IMR-90 (cell line): ENCODE data around the gene WWP2.

Experiments
- CEBPB ChIP-seq: IDR thresholded peaks from 2 replicates; pipeline ENCODE4 v1.6.1; 2012; ENCODE audit warnings: low read depth, low read length, improper control_type of control experiment
- CTCF ChIP-seq: conservative IDR thresholded peaks from 2 replicates; pipeline ENCODE4 v1.5.1; 2012; ENCODE audit warnings: mild to moderate bottlenecking, low read depth, low read length, improper control_type of control experiment
- MAFK ChIP-seq: IDR thresholded peaks from 2 replicates; pipeline ENCODE4 v1.6.1; 2012; ENCODE audit warnings: low read depth, low read length, improper control_type of control experiment
- MAZ ChIP-seq: IDR thresholded peaks from 2 replicates; pipeline ENCODE4 v1.6.1; 2012; ENCODE audit warnings: low read depth, mild to moderate bottlenecking, low read length, improper control_type of control experiment, moderate library complexity, borderline replicate concordance
- MXI1 ChIP-seq: IDR thresholded peaks from 2 replicates; pipeline ENCODE4 v1.6.1; 2012; ENCODE audit warnings: low read depth, mild to moderate bottlenecking, low read length, moderate library complexity, borderline replicate concordance
- POLR2A ChIP-seq: IDR thresholded peaks from 2 replicates; pipeline ENCODE4 v1.6.1; 2012; ENCODE audit warnings: mild to moderate bottlenecking, low read depth, low read length
- RAD21 ChIP-seq: IDR thresholded peaks from 2 replicates; pipeline ENCODE4 v1.6.1; 2012; ENCODE audit warnings: low read length, improper control_type of control experiment
- RFX5 ChIP-seq: IDR thresholded peaks from 2 replicates; pipeline ENCODE4 v1.8.0; 2012; ENCODE audit warnings: low read depth, mild to moderate bottlenecking, low read length, moderate library complexity
- SMC3 ChIP-seq: fragments of 150-350 bp; IDR thresholded peaks from 2 replicates; pipeline ENCODE4 v1.6.1; 2016; ENCODE audit warnings: low read depth, mild to moderate bottlenecking, antibody characterized with exemption, low read length, moderate library complexity
- USF2 ChIP-seq: fragments of 150-350 bp; IDR thresholded peaks from 2 replicates; pipeline ENCODE4 v1.6.1; 2017; ENCODE audit warnings: mild to moderate bottlenecking, antibody characterized with exemption, low read length, low read depth

- no peak for TF ChIP-seq CTCF
- TF ChIP-seq MAZ, result no peak
- TF ChIP-seq POLR2A, result no peak
- no peak for TF ChIP-seq SMC3
- TF ChIP-seq USF2, result no peak
- no peak for TF ChIP-seq MXI1
- no peak for TF ChIP-seq RFX5
- TF ChIP-seq MAFK, result no peak
- TF ChIP-seq RAD21, result no peak
- no peak for TF ChIP-seq CEBPB
Measured at GRCh38 chr16:69816996-69817395, 54.9 kb downstream of the WWP2 start.
